HG03520 (cell line): ENCODE data around the gene ZNF565.
"Not testable (repeated sequence)": the region's sequence is repeated elsewhere in the genome, so short reads cannot be mapped to it uniquely, and the experiment has no call there.

Experiments used
- ATAC-seq: cut with Tn5 transposase; IDR thresholded peaks from one replicate; pipeline ENCODE4 v1.9.1; 2021; ENCODE audit warnings: mild to moderate bottlenecking, moderate library complexity; ENCODE audit not compliant: unreplicated experiment

ZNF565 gene

GRCh38 chr19:36215276-36216123 lies 1.0 kb upstream of the ZNF565 start:
- ATAC-seq, result no peak

GRCh38 chr19:36212895-36213294 lies 1.6 kb downstream of the ZNF565 start:
- ATAC-seq, result no peak

GRCh38 chr19:36210497-36210896 lies 4.0 kb downstream of the ZNF565 start:
- ATAC-seq, result no peak

- ATAC-seq, result no peak
Measured at GRCh38 chr19:36209372-36209771, 5.1 kb downstream of the ZNF565 start.

GRCh38 chr19:36207605-36208252 lies 6.7 kb downstream of the ZNF565 start:
- ATAC-seq, result no peak

GRCh38 chr19:36203293-36203692 lies 11.2 kb downstream of the ZNF565 start:
- no peak for ATAC-seq

- ATAC-seq, result no peak
Measured at GRCh38 chr19:36201684-36202083, 12.8 kb downstream of the ZNF565 start.

- ATAC-seq, result no peak
Measured at GRCh38 chr19:36198119-36198518, 16.3 kb downstream of the ZNF565 start.

- ATAC-seq, result no peak
Measured at GRCh38 chr19:36196249-36196648, 18.2 kb downstream of the ZNF565 start.

- ATAC-seq, result not testable (repeated sequence)
Measured at GRCh38 chr19:36186722-36187121, 27.7 kb downstream of the ZNF565 start.

GRCh38 chr19:36183245-36183628 lies 31.2 kb downstream of the ZNF565 start:
- no peak for ATAC-seq

- no peak for ATAC-seq
Measured at GRCh38 chr19:36182612-36183244, 31.7 kb downstream of the ZNF565 start.

- ATAC-seq, result not testable (repeated sequence)
Measured at GRCh38 chr19:36179077-36179476, 35.4 kb downstream of the ZNF565 start.

- not testable (repeated sequence) for ATAC-seq
Measured at GRCh38 chr19:36173846-36174245, 40.6 kb downstream of the ZNF565 start.

- no peak for ATAC-seq
Measured at GRCh38 chr19:36172852-36173251, 41.6 kb downstream of the ZNF565 start.

GRCh38 chr19:36169084-36169760 lies 45.2 kb downstream of the ZNF565 start:
- no peak for ATAC-seq

GRCh38 chr19:36163813-36164212 lies 50.7 kb downstream of the ZNF565 start:
- ATAC-seq, result no peak

GRCh38 chr19:36160821-36161596 lies 53.5 kb downstream of the ZNF565 start:
- ATAC-seq, result no peak

- no peak for ATAC-seq
Measured at GRCh38 chr19:36153126-36153525, 61.3 kb downstream of the ZNF565 start.

GRCh38 chr19:36152352-36153091 lies 61.9 kb downstream of the ZNF565 start, which contains the start of gene COX7A1:
Gene COX7A1, minus strand, starts transcription at chr19:36152447. Its CDS starts 40 bp downstream, at chr19:36152407.
- ATAC-seq, result no peak
